GM12878 (cell line): Measurements from ENCODE around the gene GPC2. TPM values are rescaled to one million over a fixed set of nuclear protein-coding genes. Genes with fewer than 3 reads are reported as not detected.

Experiments
- ATAC-seq: fragments of 200-7000 bp; cut with Tn5 transposase; 3 replicates; pipeline ENCODE4 v1.9.1; 2020; ENCODE audit warnings: mild to moderate bottlenecking, moderate library complexity
- BruUV-seq: library from RNA; stranded (reverse); fragments of 400-500 nt; replicated peaks from 2 replicates; lab custom pipeline; 2021; lab: Mats Ljungman, UMichigan
- CTCF ChIA-PET: fragments of 300-600 bp; sonication (Branson Sonifier 250); formaldehyde crosslinking; extraction: SDS; loops from one replicate; lab custom pipeline; 2021; ENCODE audit warnings: inconsistent platforms; lab: Yijun Ruan, JAX
- POLR2A ChIA-PET: fragments of 350-600 bp; formaldehyde crosslinking; extraction: SDS; loops from one replicate; lab custom pipeline; 2021; ENCODE audit warnings: inconsistent platforms; lab: Charles Lee
- RAD21 ChIA-PET: fragments of 300-600 bp; sonication (Branson Sonifier 250); formaldehyde crosslinking; loops from one replicate; lab custom pipeline; 2023; ENCODE audit warnings: antibody characterized with exemption; ENCODE audit not compliant: unreplicated experiment; lab: Charles Lee
- SMC1A ChIA-PET: fragments of 300-600 bp; sonication (Branson Sonifier 250); formaldehyde crosslinking; loops from one replicate; lab custom pipeline; 2023; ENCODE audit not compliant: unreplicated experiment, uncharacterized antibody; lab: Charles Lee
- DNase-seq: peaks from one replicate; pipeline ENCODE4 v3.0.0-alpha.2; 2011; ENCODE audit warnings: low read depth, low spot score
- FAIRE-seq: peaks from 3 replicates; lab custom pipeline; 2011; peaks lifted over from hg19 to GRCh38; lab: Jason Lieb, UNC
- H2AFZ ChIP-seq: 2 replicates; pipeline ENCODE4 v1.6.0; 2011; ENCODE audit warnings: low read depth, low read length, control low read depth; ENCODE audit not compliant: control insufficient read depth
- H3K27ac ChIP-seq: 2 replicates; pipeline ENCODE4 v1.5.1; 2011; ENCODE audit warnings: control low read depth; ENCODE audit not compliant: control insufficient read depth, insufficient read depth
- H3K27me3 ChIP-seq, 2 experiments: replicated peaks in 1 of 2; 2 replicates each; pipeline versions ENCODE4 v1.6.0 to v1.6.1; 2011; ENCODE audit warnings: low read length in 1 of 2; ENCODE audit not compliant: control insufficient read depth in 2 of 2, insufficient read depth in 2 of 2
- H3K36me3 ChIP-seq, 2 experiments: 2 replicates each; pipeline ENCODE4 v1.5.1; 2011; ENCODE audit warnings: low read length in 1 of 2; ENCODE audit not compliant: control insufficient read depth in 2 of 2, insufficient read depth in 2 of 2
- H3K4me1 ChIP-seq: 2 replicates; pipeline ENCODE4 v1.6.1; 2011; ENCODE audit warnings: mild to moderate bottlenecking, low read length, moderate library complexity, mixed read lengths; ENCODE audit not compliant: control insufficient read depth, insufficient read depth
- H3K4me2 ChIP-seq: 2 replicates; pipeline ENCODE4 v1.6.0; 2011; ENCODE audit warnings: control low read depth; ENCODE audit not compliant: control insufficient read depth, insufficient read depth
- H3K4me3 ChIP-seq: fragments of 200-600 bp; sonication (generic); 2 replicates; pipeline ENCODE4 v1.5.1; 2016
- H3K79me2 ChIP-seq: 2 replicates; pipeline ENCODE4 v1.6.0; 2011; ENCODE audit warnings: low read length; ENCODE audit not compliant: control insufficient read depth, insufficient read depth
- H3K9ac ChIP-seq: 2 replicates; pipeline ENCODE4 v1.8.0; 2011; ENCODE audit warnings: low read length, control low read depth, mixed read lengths; ENCODE audit not compliant: control insufficient read depth, insufficient read depth
- H3K9me3 ChIP-seq: replicated peaks from 3 replicates; pipeline ENCODE4 v1.5.1; 2011; ENCODE audit warnings: mild to moderate bottlenecking, low read length; ENCODE audit not compliant: control insufficient read depth, insufficient read depth
- H4K20me1 ChIP-seq: 2 replicates; pipeline ENCODE4 v1.6.0; 2011; ENCODE audit not compliant: control insufficient read depth, insufficient read depth
- ESRRA ChIP-seq: IDR thresholded peaks from 2 replicates; pipeline ENCODE4 v1.6.1; 2012; ENCODE audit warnings: mild to moderate bottlenecking, low read length, improper control_type of control experiment
- FOXK2 ChIP-seq: fragments of 450-650 bp; IDR thresholded peaks from 2 replicates; pipeline ENCODE4 v1.6.1; 2017; ENCODE audit warnings: mild to moderate bottlenecking, moderate library complexity
- GABPA ChIP-seq: IDR thresholded peaks from 2 replicates; pipeline ENCODE4 v1.6.1; 2014; ENCODE audit warnings: antibody characterized with exemption, low read depth, mild to moderate bottlenecking, inconsistent platforms
- HDAC2 ChIP-seq: fragments of 200-600 bp; sonication (generic); IDR thresholded peaks from 2 replicates; pipeline ENCODE4 v1.6.1; 2017
- HDAC6 ChIP-seq: fragments of 200-600 bp; sonication (generic); IDR thresholded peaks from one replicate; pipeline ENCODE4 v1.8.0; 2017; ENCODE audit warnings: antibody characterized with exemption; ENCODE audit not compliant: unreplicated experiment
- MEF2B ChIP-seq: fragments of 450-650 bp; IDR thresholded peaks from 2 replicates; pipeline ENCODE4 v1.6.1; 2018; ENCODE audit warnings: mild to moderate bottlenecking, moderate library complexity; ENCODE audit not compliant: partially characterized antibody, poor library complexity, severe bottlenecking
- NFYA ChIP-seq: IDR thresholded peaks from 2 replicates; pipeline ENCODE4 v1.6.1; 2011; ENCODE audit warnings: low read depth, mild to moderate bottlenecking, low read length, improper control_type of control experiment, borderline replicate concordance
- NKRF ChIP-seq: fragments of 450-650 bp; conservative IDR thresholded peaks from 2 replicates; pipeline ENCODE4 v1.6.1; 2017; ENCODE audit warnings: mild to moderate bottlenecking, moderate library complexity
- PML ChIP-seq: IDR thresholded peaks from 2 replicates; pipeline ENCODE4 v1.6.1; 2012; ENCODE audit warnings: low read length, inconsistent platforms
- POLR2AphosphoS5 ChIP-seq: IDR thresholded peaks from 2 replicates; pipeline ENCODE4 v1.6.1; 2011; ENCODE audit warnings: mild to moderate bottlenecking, low read length, inconsistent platforms
- RAD51 ChIP-seq: fragments of 450-650 bp; IDR thresholded peaks from 2 replicates; pipeline ENCODE4 v1.6.1; 2016; ENCODE audit warnings: moderate library complexity, mild to moderate bottlenecking, inconsistent platforms
- RB1 ChIP-seq: fragments of 450-650 bp; formaldehyde crosslinking; IDR thresholded peaks from 2 replicates; pipeline ENCODE4 v1.6.1; 2017; ENCODE audit warnings: mild to moderate bottlenecking, borderline replicate concordance
- SMAD5 ChIP-seq: IDR thresholded peaks from 2 replicates; pipeline ENCODE4 v1.6.1; 2016; ENCODE audit warnings: antibody characterized with exemption, low read depth
- TBL1XR1 ChIP-seq: IDR thresholded peaks from 2 replicates; pipeline ENCODE4 v1.6.1; 2012; ENCODE audit warnings: low read depth, low read length, improper control_type of control experiment
- WGBS: methylation state at CpG from one replicate; pipeline ENCODE4 v1.1.6; 2016; ENCODE audit warnings: low lambda C conversion rate; ENCODE audit not compliant: insufficient replicate concordance, insufficient coverage; ENCODE audit errors: missing lambda C conversion rate; 5-methylcytosine and 5-hydroxymethylcytosine counted together
- in situ Hi-C: fragments of 300-500 bp; cut with MboI; formaldehyde crosslinking; loops from 9 replicates; pipeline ENCODE4 v1.14.3; 2018; ENCODE audit warnings: mixed read lengths
- intact Hi-C: fragments of 100-400 bp; cut with micrococcal nuclease; formaldehyde crosslinking; loops from one replicate; pipeline ENCODE4 v1.14.2; 2022; ENCODE audit not compliant: unreplicated experiment
- polyA plus RNA-seq, 11 experiments: library from polyadenylated mRNA; depleted of rRNA in 4 of 11; unstranded in 6 of 11; stranded (reverse) in 5 of 11; fragments of >200 nt; fragmentation: Nextera tagmentation in 4 of 11; fragmentation: Illumina TruSeq in 1 of 11; extraction: Ambion mirVana in 4 of 11; extraction: Trizol in 1 of 11; gene quantifications; 1 replicate in 1 of 11; 2 replicates in 10 of 11; pipeline versions ENCODE4 v1.2.1 to v1.2.3, GENCODE V29; 2011 to 2016; ENCODE audit warnings: inconsistent platforms in 2 of 11, missing spikeins in 2 of 11, low read depth in 1 of 11
- total RNA-seq, 4 experiments: library from RNA; depleted of rRNA in 3 of 4; stranded (reverse); fragments of >200 nt in 3 of 4; fragmentation: Illumina TruSeq in 1 of 4; extraction: Trizol in 1 of 4; gene quantifications; 2 replicates each; pipeline versions ENCODE4 v1.2.1 to v1.2.3, GENCODE V29; 2013 to 2021
- TF ChIP-seq, protein P1 (sequence below): IDR thresholded peaks from 2 replicates; pipeline ENCODE4 v1.6.1; 2011; ENCODE audit warnings: borderline replicate concordance, low read depth, mild to moderate bottlenecking, moderate library complexity, low read length; ENCODE audit not compliant: insufficient read depth, poor library complexity, severe bottlenecking
- TF ChIP-seq, protein P2 (sequence below): fragments of 450-650 bp; IDR thresholded peaks from 2 replicates; pipeline ENCODE4 v1.6.1; 2017; ENCODE audit warnings: antibody characterized with exemption, mild to moderate bottlenecking, moderate library complexity
- TF ChIP-seq, protein P3 (sequence below): IDR thresholded peaks from 2 replicates; pipeline ENCODE4 v1.6.1; 2012; ENCODE audit warnings: low read length, inconsistent platforms

Gene GPC2
- total and polyA plus RNA-seq, 10 of the 15 experiments (the other 5 are each of a cell fraction or from before 2014, with no cell fraction given), result 0.19 to 6.3 (median 0.77) TPM

DNA sequence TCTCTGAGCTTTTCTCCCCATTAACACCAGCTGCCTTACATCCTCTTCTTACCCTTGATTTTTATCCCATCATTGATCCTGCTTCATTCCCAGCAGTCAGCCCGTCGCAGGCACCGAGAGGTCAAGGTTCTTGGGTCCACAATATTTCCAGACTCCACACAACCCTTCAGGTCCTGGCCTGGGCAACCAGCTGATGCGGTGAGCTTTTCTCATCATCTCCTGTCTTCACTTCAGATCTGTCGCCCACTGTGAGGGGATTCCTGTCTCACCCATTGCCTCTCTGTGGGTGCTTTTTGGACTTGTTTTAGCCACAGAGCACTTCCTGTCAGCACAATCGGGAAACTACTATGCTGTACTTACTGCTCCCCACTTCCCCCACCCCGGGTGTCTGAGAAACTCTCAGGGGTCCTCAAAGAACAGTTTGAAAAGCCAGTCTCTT lies 34.2 kb upstream of the GPC2 start:
- Histone ChIP-seq H3K4me1 (peaks cover 67% of the 10 kb centered on the region), H3K9ac (peak overlapping the region; percentile 72), H3K4me3 (peak overlapping the region; percentile 66), H3K79me2 (peaks cover 10% of the 10 kb centered on the region), H3K27ac (peak overlapping the region; percentile 90), H3K4me2 (peak overlapping the region; percentile 88), H3K27me3 (no peaks in the 10 kb centered on the region), H2AFZ (peak overlapping the region; percentile 63), H3K9me3 (no peaks in the 10 kb centered on the region), H4K20me1 (no peaks in the 10 kb centered on the region), H3K36me3 (no peaks in the 10 kb centered on the region; a peak in 1 of 4 replicates)
- POLR2A ChIA-PET, result interaction anchor here (0.5 to 8.3 kb wide), 13 partner anchors 9 to 836 kb away, joined by 3 to 86 read pairs (median 5); partner anchors contain the start of genes LAMTOR4, PVRIG and ZCWPW1
- in situ Hi-C loops (no loop called here), intact Hi-C loops (no loop called here)
- SMC1A ChIA-PET, result interaction anchor here (1.0 to 14.7 kb wide), 9 partner anchors 10 to 79 kb away, joined by 4 to 140 read pairs (median 9); partner anchors contain the start of gene LAMTOR4
- FAIRE-seq (no peak), DNase-seq (peak; percentile 68), ATAC-seq (peak; percentile 74)
- CTCF ChIA-PET, result interaction anchor here (0.8 to 5.7 kb wide), 11 partner anchors 7 to 196 kb away, joined by 3 to 65 read pairs (median 5); partner anchors contain the start of genes GPC2, LAMTOR4 and PVRIG
- BruUV-seq, result TSS peak; percentile 72
- RAD21 ChIA-PET, result interaction anchor here (0.5 to 3.9 kb wide), 16 partner anchors 8 to 218 kb away, joined by 3 to 33 read pairs (median 5); partner anchors contain the start of genes LAMTOR4, MEPCE, PVRIG and ZCWPW1
- WGBS, result 0% methylated on average over 7 of the region's 7 CpGs
- TF ChIP-seq NFYA (no peak), HDAC6 (no peak), RB1 (no peak), GABPA (no peak), FOXK2 (no peak), TBL1XR1 (peak; percentile 76; the same call in 1 of the 2 replicates), NKRF (no peak), HDAC2 (no peak), ESRRA (no peak), PML (peak; percentile 78; the same call in 1 of the 2 replicates), POLR2AphosphoS5 (peak; percentile 70; the same call in 1 of the 2 replicates), SMAD5 (no peak), MEF2B (peak; percentile 43), RAD51 (no peak)
- TF ChIP-seq, protein P1, sequence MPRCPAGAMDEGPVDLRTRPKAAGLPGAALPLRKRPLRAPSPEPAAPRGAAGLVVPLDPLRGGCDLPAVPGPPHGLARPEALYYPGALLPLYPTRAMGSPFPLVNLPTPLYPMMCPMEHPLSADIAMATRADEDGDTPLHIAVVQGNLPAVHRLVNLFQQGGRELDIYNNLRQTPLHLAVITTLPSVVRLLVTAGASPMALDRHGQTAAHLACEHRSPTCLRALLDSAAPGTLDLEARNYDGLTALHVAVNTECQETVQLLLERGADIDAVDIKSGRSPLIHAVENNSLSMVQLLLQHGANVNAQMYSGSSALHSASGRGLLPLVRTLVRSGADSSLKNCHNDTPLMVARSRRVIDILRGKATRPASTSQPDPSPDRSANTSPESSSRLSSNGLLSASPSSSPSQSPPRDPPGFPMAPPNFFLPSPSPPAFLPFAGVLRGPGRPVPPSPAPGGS, result peak; percentile 17
- TF ChIP-seq, protein P2, sequence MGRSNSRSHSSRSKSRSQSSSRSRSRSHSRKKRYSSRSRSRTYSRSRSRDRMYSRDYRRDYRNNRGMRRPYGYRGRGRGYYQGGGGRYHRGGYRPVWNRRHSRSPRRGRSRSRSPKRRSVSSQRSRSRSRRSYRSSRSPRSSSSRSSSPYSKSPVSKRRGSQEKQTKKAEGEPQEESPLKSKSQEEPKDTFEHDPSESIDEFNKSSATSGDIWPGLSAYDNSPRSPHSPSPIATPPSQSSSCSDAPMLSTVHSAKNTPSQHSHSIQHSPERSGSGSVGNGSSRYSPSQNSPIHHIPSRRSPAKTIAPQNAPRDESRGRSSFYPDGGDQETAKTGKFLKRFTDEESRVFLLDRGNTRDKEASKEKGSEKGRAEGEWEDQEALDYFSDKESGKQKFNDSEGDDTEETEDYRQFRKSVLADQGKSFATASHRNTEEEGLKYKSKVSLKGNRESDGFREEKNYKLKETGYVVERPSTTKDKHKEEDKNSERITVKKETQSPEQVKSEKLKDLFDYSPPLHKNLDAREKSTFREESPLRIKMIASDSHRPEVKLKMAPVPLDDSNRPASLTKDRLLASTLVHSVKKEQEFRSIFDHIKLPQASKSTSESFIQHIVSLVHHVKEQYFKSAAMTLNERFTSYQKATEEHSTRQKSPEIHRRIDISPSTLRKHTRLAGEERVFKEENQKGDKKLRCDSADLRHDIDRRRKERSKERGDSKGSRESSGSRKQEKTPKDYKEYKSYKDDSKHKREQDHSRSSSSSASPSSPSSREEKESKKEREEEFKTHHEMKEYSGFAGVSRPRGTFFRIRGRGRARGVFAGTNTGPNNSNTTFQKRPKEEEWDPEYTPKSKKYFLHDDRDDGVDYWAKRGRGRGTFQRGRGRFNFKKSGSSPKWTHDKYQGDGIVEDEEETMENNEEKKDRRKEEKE, result no peak
- TF ChIP-seq, protein P3, sequence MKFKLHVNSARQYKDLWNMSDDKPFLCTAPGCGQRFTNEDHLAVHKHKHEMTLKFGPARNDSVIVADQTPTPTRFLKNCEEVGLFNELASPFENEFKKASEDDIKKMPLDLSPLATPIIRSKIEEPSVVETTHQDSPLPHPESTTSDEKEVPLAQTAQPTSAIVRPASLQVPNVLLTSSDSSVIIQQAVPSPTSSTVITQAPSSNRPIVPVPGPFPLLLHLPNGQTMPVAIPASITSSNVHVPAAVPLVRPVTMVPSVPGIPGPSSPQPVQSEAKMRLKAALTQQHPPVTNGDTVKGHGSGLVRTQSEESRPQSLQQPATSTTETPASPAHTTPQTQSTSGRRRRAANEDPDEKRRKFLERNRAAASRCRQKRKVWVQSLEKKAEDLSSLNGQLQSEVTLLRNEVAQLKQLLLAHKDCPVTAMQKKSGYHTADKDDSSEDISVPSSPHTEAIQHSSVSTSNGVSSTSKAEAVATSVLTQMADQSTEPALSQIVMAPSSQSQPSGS, result peak; percentile 75
